SJCRH30 (cell line): ENCODE data around the gene VPS37D. TPM values are rescaled to one million over a fixed set of nuclear protein-coding genes. Genes with fewer than 3 reads are reported as not detected.
"Not testable (repeated sequence)": the region's sequence is repeated elsewhere in the genome, so short reads cannot be mapped to it uniquely, and the experiment has no call there.

Experiments
- DNase-seq, 2 experiments: peaks; one replicate each; pipeline ENCODE4 v3.0.0-alpha.2; 2015 to 2020
- H3K27ac ChIP-seq: fragments of 250-450 bp; sonication (Bioruptor Pico); 2 replicates; pipeline ENCODE4 v1.5.1; 2020; ENCODE audit warnings: mild to moderate bottlenecking, moderate library complexity
- H3K27me3 ChIP-seq: fragments of 250-450 bp; sonication (Bioruptor Pico); 2 replicates; pipeline ENCODE4 v1.5.1; 2020; ENCODE audit warnings: mild to moderate bottlenecking, moderate library complexity
- H3K36me3 ChIP-seq: fragments of 250-450 bp; sonication (Bioruptor Pico); 2 replicates; pipeline ENCODE4 v1.5.1; 2020; ENCODE audit warnings: mild to moderate bottlenecking, moderate library complexity
- H3K4me1 ChIP-seq: fragments of 250-450 bp; sonication (Bioruptor Pico); 2 replicates; pipeline ENCODE4 v1.5.1; 2020; ENCODE audit warnings: mild to moderate bottlenecking, moderate library complexity
- H3K4me3 ChIP-seq: fragments of 250-450 bp; sonication (Bioruptor Pico); 2 replicates; pipeline ENCODE4 v1.5.1; 2020; ENCODE audit warnings: mild to moderate bottlenecking, moderate library complexity
- H3K9me3 ChIP-seq: fragments of 250-450 bp; sonication (Bioruptor Pico); replicated peaks from 2 replicates; pipeline ENCODE4 v1.5.1; 2020; ENCODE audit warnings: mild to moderate bottlenecking, moderate library complexity
- total RNA-seq: library from RNA; depleted of rRNA; stranded (reverse); fragments of >200 nt; shearing (Covaris generic); gene quantifications from 2 replicates; pipeline ENCODE4 v1.2.3, GENCODE V29; 2014

VPS37D gene
- total RNA-seq, 1 experiment from 2014 or later: 0.53 TPM

DNA sequence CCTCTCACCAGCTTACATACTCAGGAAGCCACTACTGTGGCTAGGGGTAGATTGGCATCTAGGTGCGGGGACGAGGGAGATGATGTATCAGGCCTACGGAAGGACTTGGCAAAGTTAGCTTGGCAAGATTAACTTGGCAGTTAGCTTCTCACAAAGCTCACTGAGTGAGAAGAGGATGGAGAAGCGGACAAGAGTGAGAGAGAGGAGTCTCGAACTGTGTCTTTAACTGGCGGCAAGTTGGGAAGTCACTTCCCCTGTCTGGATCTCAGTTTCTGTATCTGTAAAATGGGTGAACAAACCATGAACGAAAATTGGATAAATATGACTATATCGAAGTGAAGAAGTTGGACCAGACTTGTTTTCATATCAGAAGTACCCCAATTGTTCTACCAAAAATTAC, 33.8 kb upstream of the VPS37D start:
- no peaks in the 10 kb centered on the region for H3K9me3 ChIP-seq
- H3K36me3 ChIP-seq: no peaks in the 10 kb centered on the region
- H3K4me3 ChIP-seq: no peak overlapping the region
- peaks cover 11% of the 10 kb centered on the region for H3K4me1 ChIP-seq
- DNase-seq: no peak
- peaks cover 11% of the 10 kb centered on the region; the same call in 1 of the 2 replicates for H3K27me3 ChIP-seq
- H3K27ac ChIP-seq: no peak overlapping the region

DNA sequence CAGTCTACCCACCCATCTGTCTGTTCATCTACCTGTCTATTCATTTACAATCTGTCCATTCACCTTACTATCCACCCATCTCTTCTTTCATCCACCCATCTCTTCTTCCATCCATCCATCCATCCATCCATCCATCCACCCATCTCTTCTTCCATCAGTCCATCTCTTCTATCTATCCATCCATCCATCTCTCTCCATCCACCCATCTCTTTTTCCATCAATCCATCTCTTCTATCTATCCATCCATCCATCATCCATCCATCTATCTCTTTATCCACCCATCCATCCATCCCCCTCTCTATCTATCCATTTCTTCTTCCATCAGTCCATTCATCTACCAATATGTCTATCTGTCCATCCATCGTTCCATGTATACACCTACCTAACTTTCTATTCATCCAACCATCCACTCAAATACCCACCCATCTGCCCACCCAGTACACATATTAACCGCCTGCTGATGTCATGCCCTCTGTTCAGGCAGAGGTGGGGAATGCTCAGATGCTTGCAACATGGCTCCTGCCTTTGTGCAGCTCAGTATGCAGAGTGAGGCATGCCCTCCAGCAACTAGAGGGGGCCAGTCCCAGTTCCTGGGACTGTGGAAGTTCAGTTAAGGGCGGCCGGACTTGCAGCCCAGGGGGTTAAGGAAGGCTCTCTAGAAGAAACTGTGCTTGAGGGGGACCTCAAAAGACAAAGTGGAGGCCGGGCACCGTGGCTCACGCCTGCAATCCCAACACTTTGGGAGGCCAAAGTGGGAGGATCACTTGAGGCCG, 32.0 kb upstream of the VPS37D start:
- Histone ChIP-seq H3K36me3 (no peaks in the 10 kb centered on the region), H3K27ac (peak overlapping the region; percentile 18; the same call in 1 of the 2 replicates), H3K27me3 (peaks cover 11% of the 10 kb centered on the region; the same call in 1 of the 2 replicates), H3K9me3 (no peaks in the 10 kb centered on the region), H3K4me1 (peaks cover 11% of the 10 kb centered on the region), H3K4me3 (no peak overlapping the region)
- no peak for DNase-seq

- no peak for DNase-seq
- H3K27ac ChIP-seq: no peak overlapping the region
- no peaks in the 10 kb centered on the region for H3K9me3 ChIP-seq
- peaks cover 6% of the 10 kb centered on the region; the same call in 1 of the 2 replicates for H3K27me3 ChIP-seq
- no peak overlapping the region for H3K4me3 ChIP-seq
- peaks cover 11% of the 10 kb centered on the region for H3K4me1 ChIP-seq
- no peaks in the 10 kb centered on the region for H3K36me3 ChIP-seq
Measured at GRCh38 chr7:73638911-73639310, 28.7 kb upstream of the VPS37D start.

DNA sequence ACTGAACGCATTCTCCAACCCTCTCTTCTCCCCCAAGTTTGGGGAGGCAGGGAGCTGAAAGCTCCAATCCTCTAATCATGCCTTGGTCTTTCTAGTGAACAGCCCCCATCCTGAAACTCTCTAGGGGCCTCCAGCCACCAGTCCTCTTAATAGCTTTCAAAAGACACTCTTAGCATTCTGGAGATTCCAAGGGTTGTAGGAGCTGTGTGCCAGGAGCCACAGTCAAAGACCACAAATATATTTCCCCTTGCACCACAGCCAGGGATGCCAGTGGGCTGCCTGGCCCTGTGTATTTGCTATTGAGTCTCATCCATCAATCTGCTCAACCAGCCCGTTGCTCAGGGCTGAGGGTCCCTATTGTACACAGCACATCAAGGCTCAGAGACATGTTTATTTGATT, 24.8 kb upstream of the VPS37D start:
- Histone ChIP-seq H3K4me1 (no peaks in the 10 kb centered on the region), H3K27me3 (peaks cover 15% of the 10 kb centered on the region), H3K27ac (no peak overlapping the region), H3K36me3 (no peaks in the 10 kb centered on the region), H3K9me3 (no peaks in the 10 kb centered on the region), H3K4me3 (no peak overlapping the region)
- DNase-seq: no peak

DNA sequence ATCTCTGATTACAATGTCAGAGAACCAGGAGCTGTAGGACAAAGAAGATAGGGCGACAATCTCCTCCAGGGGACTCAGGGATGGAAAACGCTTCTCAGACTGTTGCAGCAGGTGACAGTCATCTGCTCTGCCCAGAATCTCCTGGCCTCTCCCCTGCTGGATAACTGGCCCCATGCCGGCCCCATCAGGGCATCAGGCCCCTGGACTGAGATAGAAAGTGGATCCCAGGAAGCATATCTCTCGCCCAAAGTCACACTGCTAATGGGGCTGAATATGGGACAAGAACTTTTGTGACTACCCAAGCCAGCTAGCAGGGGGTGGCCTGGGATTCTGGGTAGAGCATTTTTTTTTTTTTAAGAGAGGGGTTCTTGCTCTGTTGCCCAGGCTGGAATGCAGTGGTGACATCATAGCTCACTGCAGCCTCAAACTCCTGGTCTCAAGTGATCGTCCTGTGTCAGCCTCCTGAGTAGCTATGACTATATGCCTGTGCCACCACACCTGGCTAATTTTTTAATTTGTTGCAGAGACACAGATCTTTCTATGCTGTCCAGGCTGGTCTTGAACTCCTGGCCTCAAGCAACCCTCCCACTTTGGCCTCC, 22.8 kb upstream of the VPS37D start:
- no peak for DNase-seq
- no peaks in the 10 kb centered on the region for H3K9me3 ChIP-seq
- H3K27me3 ChIP-seq: peaks cover 23% of the 10 kb centered on the region
- H3K4me3 ChIP-seq: no peak overlapping the region
- no peaks in the 10 kb centered on the region for H3K36me3 ChIP-seq
- H3K4me1 ChIP-seq: no peaks in the 10 kb centered on the region
- H3K27ac ChIP-seq: no peak overlapping the region

- Histone ChIP-seq H3K4me3 (no peak overlapping the region), H3K9me3 (no peaks in the 10 kb centered on the region), H3K27ac (no peak overlapping the region), H3K27me3 (peaks cover 27% of the 10 kb centered on the region), H3K36me3 (no peaks in the 10 kb centered on the region), H3K4me1 (no peaks in the 10 kb centered on the region)
- DNase-seq: no peak
Measured at GRCh38 chr7:73645643-73646174, 21.9 kb upstream of the VPS37D start.

DNA sequence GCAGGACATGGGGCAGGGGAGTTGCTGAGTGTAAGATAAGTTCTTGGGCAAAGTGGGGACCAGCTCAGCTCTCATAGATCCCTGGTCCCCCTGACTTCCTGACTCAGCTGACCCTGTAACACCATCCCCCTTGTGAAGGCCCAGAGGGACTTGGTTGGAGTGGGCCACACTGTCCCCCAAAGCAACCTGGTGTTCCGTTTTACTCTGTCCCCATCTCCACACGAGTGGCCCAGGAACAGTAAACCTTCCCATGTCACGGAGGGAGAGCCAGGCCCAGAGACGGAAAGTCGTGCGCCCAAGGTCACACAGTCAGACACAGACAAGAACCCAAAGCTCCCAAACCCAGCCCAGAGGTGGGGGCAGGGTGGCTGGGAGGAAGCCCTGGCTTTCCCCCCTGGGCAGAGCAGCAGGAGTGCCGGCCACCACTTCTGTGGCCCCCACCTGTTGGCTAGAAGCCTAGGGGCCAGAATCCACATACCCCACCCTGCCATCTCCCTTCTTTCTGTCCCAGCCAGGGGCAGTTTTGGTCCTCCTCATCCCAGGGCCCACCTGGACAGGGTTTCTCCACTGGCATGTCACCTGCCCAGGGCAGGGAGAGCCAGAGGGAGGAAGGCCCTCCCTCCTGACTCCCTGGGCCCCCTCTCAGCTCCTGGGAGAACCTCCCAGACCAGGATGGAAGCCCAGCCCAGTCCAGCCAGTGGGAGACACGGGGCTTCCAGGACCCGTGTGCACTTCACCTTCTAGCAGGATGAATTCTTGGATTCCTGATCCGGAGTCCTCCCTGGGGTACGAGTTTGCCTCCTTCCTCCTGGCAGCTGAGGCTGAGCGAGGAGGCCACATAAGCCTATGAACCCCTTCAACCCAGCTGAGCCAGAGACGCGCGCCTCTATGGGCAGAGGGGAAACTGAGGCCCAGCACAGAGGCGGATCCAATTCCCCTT, 20.6 kb upstream of the VPS37D start:
- Histone ChIP-seq H3K27ac (no peak overlapping the region), H3K27me3 (peaks cover 28% of the 10 kb centered on the region)
- DNase-seq: no peak

GRCh38 chr7:73647725-73648592, 19.7 kb upstream of the VPS37D start:
- H3K27ac ChIP-seq: no peak overlapping the region
- no peak overlapping the region for H3K4me3 ChIP-seq
- no peaks in the 10 kb centered on the region for H3K9me3 ChIP-seq
- peaks cover 33% of the 10 kb centered on the region for H3K27me3 ChIP-seq
- no peak for DNase-seq
- H3K36me3 ChIP-seq: no peaks in the 10 kb centered on the region
- H3K4me1 ChIP-seq: no peaks in the 10 kb centered on the region

More for the DNA sequence above, 20.6 kb upstream of the VPS37D start:
- no peak overlapping the region for H3K4me3 ChIP-seq
- H3K9me3 ChIP-seq: no peaks in the 10 kb centered on the region
- no peaks in the 10 kb centered on the region for H3K4me1 ChIP-seq
- H3K36me3 ChIP-seq: no peaks in the 10 kb centered on the region

GRCh38 chr7:73648593-73649332, 18.9 kb upstream of the VPS37D start:
- peaks cover 33% of the 10 kb centered on the region for H3K27me3 ChIP-seq
- no peak overlapping the region for H3K4me3 ChIP-seq
- no peaks in the 10 kb centered on the region for H3K36me3 ChIP-seq
- H3K9me3 ChIP-seq: no peaks in the 10 kb centered on the region
- no peaks in the 10 kb centered on the region for H3K4me1 ChIP-seq
- H3K27ac ChIP-seq: no peak overlapping the region
- no peak for DNase-seq

GRCh38 chr7:73649576-73649975, 18.1 kb upstream of the VPS37D start:
- peaks cover 33% of the 10 kb centered on the region for H3K27me3 ChIP-seq
- no peaks in the 10 kb centered on the region for H3K36me3 ChIP-seq
- no peak for DNase-seq
- H3K4me1 ChIP-seq: no peaks in the 10 kb centered on the region
- H3K9me3 ChIP-seq: no peaks in the 10 kb centered on the region
- H3K4me3 ChIP-seq: no peak overlapping the region
- H3K27ac ChIP-seq: no peak overlapping the region

- peaks cover 4% of the 10 kb centered on the region; the same call in 1 of the 2 replicates for H3K9me3 ChIP-seq
- no peaks in the 10 kb centered on the region for H3K4me1 ChIP-seq
- H3K4me3 ChIP-seq: no peak overlapping the region
- H3K27me3 ChIP-seq: peaks cover 33% of the 10 kb centered on the region
- H3K36me3 ChIP-seq: no peaks in the 10 kb centered on the region
- H3K27ac ChIP-seq: no peak overlapping the region
- no peak for DNase-seq
Measured at GRCh38 chr7:73650524-73650923, 17.1 kb upstream of the VPS37D start.

DNA sequence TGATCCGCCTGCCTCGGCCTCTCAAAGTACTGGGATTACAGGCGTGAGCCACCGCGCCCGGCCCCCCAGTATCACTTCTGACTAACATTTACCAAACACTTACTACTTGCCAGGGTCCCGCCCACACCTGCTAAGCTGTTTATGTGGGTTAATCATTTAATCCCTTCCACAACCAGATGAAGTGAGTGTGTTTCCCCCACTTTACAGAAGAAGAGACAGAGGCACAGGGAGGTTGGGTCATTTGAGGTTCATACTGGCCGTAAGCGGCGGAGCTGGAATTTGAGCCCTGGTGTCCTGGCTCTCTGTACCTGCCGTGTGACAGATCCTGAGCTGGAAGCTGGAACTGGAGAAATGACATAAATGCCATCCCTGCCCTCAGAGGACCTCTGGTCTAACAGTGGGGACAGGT, 15.1 kb upstream of the VPS37D start:
- no peak overlapping the region for H3K4me3 ChIP-seq
- peaks cover 5% of the 10 kb centered on the region; the same call in 1 of the 2 replicates for H3K9me3 ChIP-seq
- DNase-seq: no peak
- H3K36me3 ChIP-seq: no peaks in the 10 kb centered on the region
- H3K27ac ChIP-seq: no peak overlapping the region
- H3K27me3 ChIP-seq: peaks cover 19% of the 10 kb centered on the region
- H3K4me1 ChIP-seq: no peaks in the 10 kb centered on the region

DNA sequence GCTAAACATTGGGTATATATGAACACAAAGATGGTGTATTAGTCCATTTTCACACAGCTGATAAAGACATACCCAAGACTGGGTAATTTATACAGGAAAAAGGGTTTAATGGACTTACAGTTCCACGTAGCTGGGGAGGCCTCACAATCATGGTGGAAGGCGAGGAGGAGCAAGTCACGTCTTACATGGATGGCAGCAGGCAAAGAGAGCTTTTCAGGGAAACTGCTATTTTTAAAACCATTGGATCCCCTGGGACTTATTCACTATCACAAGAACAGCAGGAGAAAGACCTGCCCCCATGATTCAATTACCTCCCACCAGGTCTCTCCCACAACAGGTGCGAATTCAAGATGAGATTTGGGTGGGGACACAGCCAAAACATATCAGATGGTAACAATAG, 12.3 kb upstream of the VPS37D start:
- not testable (repeated sequence) for H3K36me3 ChIP-seq, H3K4me3 ChIP-seq, DNase-seq, H3K4me1 ChIP-seq, H3K9me3 ChIP-seq, H3K27ac ChIP-seq, H3K27me3 ChIP-seq
